Astrocyte (in vitro differentiated cells and primary cell): ENCODE data around the gene RABGAP1L. TPM values are rescaled to one million over a fixed set of nuclear protein-coding genes. Genes with fewer than 3 reads are reported as not detected.

Experiments used
- DNase-seq: peaks from one replicate; pipeline ENCODE4 v3.0.0-alpha.2; 2010; ENCODE audit warnings: low read depth
- FAIRE-seq: peaks from 2 replicates; lab custom pipeline; 2011; peaks lifted over from hg19 to GRCh38; lab: Jason Lieb, UNC
- H2AFZ ChIP-seq: 2 replicates; pipeline ENCODE4 v1.6.0; 2012; ENCODE audit warnings: low read depth, low read length, inconsistent platforms
- H3K27ac ChIP-seq: 2 replicates; pipeline ENCODE4 v1.5.1; 2011; ENCODE audit warnings: low read depth, low read length, inconsistent platforms
- H3K27me3 ChIP-seq: 2 replicates; pipeline ENCODE4 v1.6.0; 2011; ENCODE audit warnings: low read length, inconsistent platforms; ENCODE audit not compliant: insufficient read depth
- H3K36me3 ChIP-seq: 2 replicates; pipeline ENCODE4 v1.5.1; 2011; ENCODE audit warnings: low read length, inconsistent platforms; ENCODE audit not compliant: insufficient read depth
- H3K4me1 ChIP-seq: 2 replicates; pipeline ENCODE4 v1.5.1; 2011; ENCODE audit warnings: low read length, inconsistent platforms; ENCODE audit not compliant: insufficient read depth
- H3K4me2 ChIP-seq: 2 replicates; pipeline ENCODE4 v1.6.0; 2012; ENCODE audit warnings: low read length, inconsistent platforms
- H3K4me3 ChIP-seq: 2 replicates; pipeline ENCODE4 v1.5.1; 2011; ENCODE audit warnings: low read depth, mild to moderate bottlenecking, low read length, inconsistent platforms; ENCODE audit not compliant: insufficient read depth
- H3K79me2 ChIP-seq: 2 replicates; pipeline ENCODE4 v1.6.0; 2012; ENCODE audit warnings: mild to moderate bottlenecking, low read length, inconsistent platforms; ENCODE audit not compliant: insufficient read depth
- H3K9ac ChIP-seq: 2 replicates; pipeline ENCODE4 v1.6.0; 2012; ENCODE audit warnings: mild to moderate bottlenecking, low read length, inconsistent platforms
- H3K9me3 ChIP-seq: 2 replicates; pipeline ENCODE4 v1.5.1; 2012; ENCODE audit warnings: low read depth, mild to moderate bottlenecking, low read length, inconsistent platforms; ENCODE audit not compliant: insufficient read depth
- H4K20me1 ChIP-seq: 2 replicates; pipeline ENCODE4 v1.6.0; 2012; ENCODE audit warnings: low read length, inconsistent platforms; ENCODE audit not compliant: insufficient read depth
- H3K27ac Mint-ChIP-seq: one replicate; pipeline ENCODE4 v1.8.0; 2021; ENCODE audit warnings: mild to moderate bottlenecking, mixed read lengths; ENCODE audit not compliant: unreplicated experiment
- H3K27me3 Mint-ChIP-seq: one replicate; pipeline ENCODE4 v1.8.0; 2021; ENCODE audit warnings: low read depth, mixed read lengths; ENCODE audit not compliant: unreplicated experiment
- H3K36me3 Mint-ChIP-seq: one replicate; pipeline ENCODE4 v1.8.0; 2021; ENCODE audit warnings: low read depth, mixed read lengths; ENCODE audit not compliant: unreplicated experiment
- H3K4me1 Mint-ChIP-seq: one replicate; pipeline ENCODE4 v1.8.0; 2021; ENCODE audit warnings: low read depth, mixed read lengths; ENCODE audit not compliant: unreplicated experiment
- H3K4me3 Mint-ChIP-seq: one replicate; pipeline ENCODE4 v1.8.0; 2021; ENCODE audit warnings: mild to moderate bottlenecking, moderate library complexity, mixed read lengths; ENCODE audit not compliant: unreplicated experiment
- H3K9me3 Mint-ChIP-seq: one replicate; pipeline ENCODE4 v1.8.0; 2021; ENCODE audit warnings: mild to moderate bottlenecking, mixed read lengths; ENCODE audit not compliant: unreplicated experiment
- CTCF ChIP-seq: IDR thresholded peaks from 2 replicates; pipeline ENCODE4 v1.5.1; 2011; ENCODE audit warnings: low read depth, mild to moderate bottlenecking, inconsistent platforms, low read length, moderate library complexity; ENCODE audit not compliant: insufficient read depth
- EZH2 ChIP-seq: IDR thresholded peaks from 2 replicates; pipeline ENCODE4 v1.6.1; 2012; ENCODE audit warnings: mild to moderate bottlenecking, low read length, inconsistent platforms; ENCODE audit not compliant: insufficient read depth
- total RNA-seq: library from RNA; stranded (reverse); gene quantifications from 2 replicates; pipeline ENCODE4 v1.2.1, GENCODE V29; 2021

RABGAP1L gene
- total RNA-seq, 1 donor from 2014 or later, result 40.2 TPM

DNA sequence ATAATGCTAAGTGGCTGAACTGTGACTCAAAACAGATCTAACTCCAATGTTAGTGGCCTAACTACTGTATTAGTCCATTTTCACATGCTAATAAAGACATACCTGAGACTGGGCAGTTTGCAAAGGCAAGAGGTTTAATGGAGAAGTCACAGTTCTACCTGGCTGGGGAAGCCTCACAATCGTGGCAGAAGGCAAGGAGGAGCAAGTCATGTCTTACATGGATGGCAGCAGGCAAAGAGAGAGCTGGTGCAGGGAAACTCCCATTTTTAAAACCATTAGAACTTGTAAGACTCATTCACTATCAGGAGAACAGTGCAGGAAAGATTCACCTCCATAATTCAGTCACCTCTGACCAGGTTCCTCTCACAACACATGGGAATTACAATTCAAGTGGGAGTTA is 760.8 kb downstream of the RABGAP1L start:
- Mint-ChIP-seq H3K4me3 (no peak overlapping the region), H3K4me1 (no peaks in the 10 kb centered on the region), H3K27me3 (no peaks in the 10 kb centered on the region), H3K9me3 (no peaks in the 10 kb centered on the region), H3K27ac (no peak overlapping the region), H3K36me3 (peaks cover 16% of the 10 kb centered on the region)
- Histone ChIP-seq H3K4me3 (no peak overlapping the region), H3K27ac (no peak overlapping the region), H3K9ac (no peak overlapping the region), H2AFZ (no peak overlapping the region), H4K20me1 (no peaks in the 10 kb centered on the region), H3K9me3 (no peaks in the 10 kb centered on the region), H3K79me2 (no peaks in the 10 kb centered on the region), H3K4me1 (no peaks in the 10 kb centered on the region), H3K4me2 (no peak overlapping the region), H3K27me3 (no peaks in the 10 kb centered on the region), H3K36me3 (no peaks in the 10 kb centered on the region)
- TF ChIP-seq CTCF, result no peak
- TF ChIP-seq EZH2, result no peak
- no peak for DNase-seq
- FAIRE-seq, result no peak

DNA sequence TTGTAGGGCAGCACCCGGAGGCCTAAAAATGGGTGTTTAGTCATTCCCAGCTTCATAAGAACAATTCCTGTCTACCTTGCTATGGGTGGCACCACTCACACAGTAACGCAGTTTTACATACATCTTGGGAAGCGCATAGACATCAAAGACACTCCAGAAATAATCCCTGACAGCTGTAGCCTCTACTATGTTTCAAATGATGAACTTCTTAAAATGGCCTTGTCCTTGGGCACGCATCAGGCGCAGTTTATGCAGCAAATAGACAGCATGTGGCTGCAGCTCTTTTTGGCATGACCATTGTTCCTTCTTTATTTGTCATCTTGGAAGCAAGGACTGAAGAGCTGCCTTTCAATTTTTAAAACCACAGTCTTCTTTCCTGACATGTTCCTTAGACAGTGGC is 762.8 kb downstream of the RABGAP1L start:
- Histone ChIP-seq H4K20me1 (no peaks in the 10 kb centered on the region), H3K4me3 (no peak overlapping the region), H3K9me3 (no peaks in the 10 kb centered on the region), H3K4me2 (no peak overlapping the region), H2AFZ (no peak overlapping the region), H3K4me1 (no peaks in the 10 kb centered on the region), H3K9ac (no peak overlapping the region), H3K79me2 (no peaks in the 10 kb centered on the region), H3K36me3 (no peaks in the 10 kb centered on the region), H3K27me3 (no peaks in the 10 kb centered on the region), H3K27ac (no peak overlapping the region)
- Mint-ChIP-seq H3K4me1 (no peaks in the 10 kb centered on the region), H3K9me3 (no peaks in the 10 kb centered on the region), H3K36me3 (peaks cover 8% of the 10 kb centered on the region), H3K27ac (no peak overlapping the region), H3K4me3 (no peak overlapping the region), H3K27me3 (no peaks in the 10 kb centered on the region)
- FAIRE-seq (no peak), DNase-seq (no peak)
- TF ChIP-seq CTCF (no peak), EZH2 (no peak)

DNA sequence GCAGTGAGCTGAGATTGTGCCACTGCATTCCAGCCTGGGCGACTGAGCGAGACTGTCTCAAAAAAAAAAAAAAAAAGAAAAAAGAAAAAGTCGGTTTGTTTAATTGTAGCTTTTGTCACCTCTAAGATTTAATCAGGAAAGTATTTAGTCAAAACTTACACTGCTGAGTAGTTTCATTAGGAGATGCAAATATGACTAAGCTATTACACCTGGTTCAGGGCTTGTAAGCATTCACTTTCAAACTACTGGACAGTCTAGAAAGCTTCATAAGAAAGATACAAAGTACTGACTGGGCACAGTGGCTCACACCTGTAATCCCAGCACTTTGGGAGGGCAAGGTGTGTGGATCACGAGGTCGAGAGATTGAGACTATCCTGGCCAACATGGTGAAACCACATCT is 764.5 kb downstream of the RABGAP1L start:
- Histone ChIP-seq H3K27ac (no peak overlapping the region), H3K4me1 (no peaks in the 10 kb centered on the region), H3K79me2 (no peaks in the 10 kb centered on the region), H4K20me1 (no peaks in the 10 kb centered on the region), H3K27me3 (no peaks in the 10 kb centered on the region), H3K9me3 (no peaks in the 10 kb centered on the region), H3K36me3 (no peaks in the 10 kb centered on the region), H2AFZ (no peak overlapping the region), H3K4me3 (no peak overlapping the region), H3K4me2 (no peak overlapping the region), H3K9ac (no peak overlapping the region)
- no peak overlapping the region for H3K27ac Mint-ChIP-seq
- H3K9me3 Mint-ChIP-seq, result no peaks in the 10 kb centered on the region
- H3K4me3 Mint-ChIP-seq, result no peak overlapping the region
- TF ChIP-seq EZH2 (no peak), CTCF (no peak)
- DNase-seq (no peak), FAIRE-seq (no peak)
- H3K4me1 Mint-ChIP-seq, result peaks cover 7% of the 10 kb centered on the region
- H3K27me3 Mint-ChIP-seq, result no peaks in the 10 kb centered on the region
- H3K36me3 Mint-ChIP-seq, result peaks cover 6% of the 10 kb centered on the region
